Activated naive CD4-positive, alpha-beta T cell treated with anti-CD3 and anti-CD28 coated beads, Interleukin-2, amount 50 U/mL, for 24 hours (primary cell): ENCODE measurements around the gene SNAPIN.

Source experiments
- H3K27ac Mint-ChIP-seq: one replicate; pipeline ENCODE4 v1.8.0; 2021; ENCODE audit warnings: mild to moderate bottlenecking, mixed read lengths
- H3K27me3 Mint-ChIP-seq: one replicate; pipeline ENCODE4 v1.8.0; 2021; ENCODE audit warnings: mixed read lengths
- H3K36me3 Mint-ChIP-seq: one replicate; pipeline ENCODE4 v1.8.0; 2021; ENCODE audit warnings: mixed read lengths
- H3K4me1 Mint-ChIP-seq: one replicate; pipeline ENCODE4 v1.8.0; 2021; ENCODE audit warnings: mixed read lengths
- H3K4me3 Mint-ChIP-seq: one replicate; pipeline ENCODE4 v1.8.0; 2021; ENCODE audit warnings: mild to moderate bottlenecking, mixed read lengths
- H3K9me3 Mint-ChIP-seq: one replicate; pipeline ENCODE4 v1.8.0; 2021; ENCODE audit warnings: mixed read lengths

SNAPIN gene

GRCh38 chr1:153697191-153698019 lies 38.9 kb downstream of the SNAPIN start:
- Mint-ChIP-seq H3K4me3 (no peak overlapping the region), H3K27ac (no peak overlapping the region), H3K36me3 (no peaks in the 10 kb centered on the region), H3K4me1 (no peaks in the 10 kb centered on the region), H3K27me3 (no peaks in the 10 kb centered on the region), H3K9me3 (no peaks in the 10 kb centered on the region)

GRCh38 chr1:153698020-153698922 lies 39.8 kb downstream of the SNAPIN start:
- Mint-ChIP-seq H3K27me3 (no peaks in the 10 kb centered on the region), H3K4me3 (no peak overlapping the region), H3K27ac (no peak overlapping the region), H3K36me3 (no peaks in the 10 kb centered on the region), H3K9me3 (no peaks in the 10 kb centered on the region), H3K4me1 (no peaks in the 10 kb centered on the region)

GRCh38 chr1:153698923-153699714 lies 40.6 kb downstream of the SNAPIN start:
- Mint-ChIP-seq H3K9me3 (no peaks in the 10 kb centered on the region), H3K36me3 (no peaks in the 10 kb centered on the region), H3K4me3 (no peak overlapping the region), H3K27ac (no peak overlapping the region), H3K27me3 (no peaks in the 10 kb centered on the region), H3K4me1 (no peaks in the 10 kb centered on the region)

DNA sequence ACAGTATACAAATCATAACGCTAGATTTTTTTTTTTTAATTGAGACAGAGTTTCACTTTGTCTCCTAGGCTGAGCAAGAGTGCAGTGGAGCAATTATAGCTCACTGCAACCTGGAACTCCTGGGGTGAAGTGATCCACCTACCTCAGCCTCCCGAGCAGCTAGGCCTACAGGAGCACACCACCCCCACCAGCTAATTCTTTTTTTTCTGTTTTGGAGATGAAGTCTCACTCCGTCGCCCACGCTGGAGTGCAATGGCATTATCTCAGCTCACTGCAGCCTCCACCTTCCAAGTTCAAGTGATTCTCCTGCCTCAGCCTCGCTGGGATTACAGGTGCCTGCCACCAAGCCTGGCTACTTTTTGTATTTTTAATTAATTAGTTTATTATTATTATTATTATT lies 41.3 kb downstream of the SNAPIN start:
- Mint-ChIP-seq H3K4me3 (no peak overlapping the region), H3K36me3 (no peaks in the 10 kb centered on the region), H3K9me3 (no peaks in the 10 kb centered on the region), H3K27ac (no peak overlapping the region), H3K4me1 (no peaks in the 10 kb centered on the region), H3K27me3 (no peaks in the 10 kb centered on the region)

DNA sequence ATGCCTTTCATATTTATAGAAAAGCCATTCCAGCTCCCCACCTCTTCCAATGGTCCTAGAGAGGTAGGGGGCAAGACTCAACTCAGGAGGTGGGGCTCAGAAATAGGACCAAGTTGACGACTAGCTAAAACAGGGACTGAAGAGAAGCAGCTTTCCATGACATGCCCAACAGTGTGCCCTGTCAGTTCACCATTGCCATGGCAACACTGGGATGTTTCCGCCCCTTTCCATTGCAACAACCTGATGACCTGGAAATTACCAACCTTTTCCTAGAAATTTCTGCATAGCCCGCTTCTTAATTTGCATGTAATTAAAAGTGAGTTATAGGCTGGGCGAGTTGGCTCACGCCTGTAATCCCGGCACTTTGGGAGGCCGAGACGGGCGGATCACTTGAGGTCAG lies 47.0 kb downstream of the SNAPIN start:
- H3K27ac Mint-ChIP-seq: no peak overlapping the region
- no peaks in the 10 kb centered on the region for H3K27me3 Mint-ChIP-seq
- H3K4me1 Mint-ChIP-seq: no peaks in the 10 kb centered on the region
- H3K36me3 Mint-ChIP-seq: no peaks in the 10 kb centered on the region
- H3K9me3 Mint-ChIP-seq: no peaks in the 10 kb centered on the region
- no peak overlapping the region for H3K4me3 Mint-ChIP-seq

- H3K4me3 Mint-ChIP-seq: no peak overlapping the region
- H3K27me3 Mint-ChIP-seq: no peaks in the 10 kb centered on the region
- H3K27ac Mint-ChIP-seq: no peak overlapping the region
- H3K36me3 Mint-ChIP-seq: no peaks in the 10 kb centered on the region
- H3K9me3 Mint-ChIP-seq: no peaks in the 10 kb centered on the region
- no peaks in the 10 kb centered on the region for H3K4me1 Mint-ChIP-seq
These were observed 52.5 kb downstream of the SNAPIN start for GRCh38 chr1:153711026-153711425.
